HepG2 (cell line): ENCODE data around the gene C1RL. TPM values are rescaled to one million over a fixed set of nuclear protein-coding genes. Genes with fewer than 3 reads are reported as not detected.

Experiments
- ATAD3A ChIP-seq: sonication (generic); formaldehyde crosslinking; IDR thresholded peaks from 2 replicates; pipeline ENCODE4 v1.4.0; 2020; ENCODE audit warnings: missing genetic modification reagents
- ETV5 ChIP-seq: IDR thresholded peaks from 2 replicates; pipeline ENCODE4 v1.6.1; 2018; ENCODE audit warnings: missing biosample characterization, missing genetic modification reagents, inconsistent platforms, borderline replicate concordance
- HNRNPLL ChIP-seq: fragments of 200-400 bp; formaldehyde crosslinking; IDR thresholded peaks from 2 replicates; pipeline ENCODE4 v1.6.1; 2017; ENCODE audit warnings: mild to moderate bottlenecking, low read depth, low read length; ENCODE audit not compliant: poor library complexity, severe bottlenecking
- HOXA3 ChIP-seq: sonication (generic); formaldehyde crosslinking; IDR thresholded peaks from 2 replicates; pipeline ENCODE4 v1.5.0; 2020; ENCODE audit warnings: missing genetic modification reagents
- KLF16 ChIP-seq, 2 experiments: sonication (generic) in 1 of 2; formaldehyde crosslinking in 1 of 2; IDR thresholded peaks; 2 replicates each; pipeline versions ENCODE4 v1.6.1 to v1.8.0; 2016 to 2023; ENCODE audit warnings: missing genetic modification reagents in 2 of 2, missing compliant biosample characterization in 1 of 2
- MAFK ChIP-seq, 2 experiments: IDR thresholded peaks in 1 of 2; conservative IDR thresholded peaks in 1 of 2; 2 replicates each; pipeline ENCODE4 v1.6.1; 2011; ENCODE audit warnings: improper control_type of control experiment in 2 of 2, low read length in 2 of 2
- MLLT10 ChIP-seq: sonication (generic); formaldehyde crosslinking; IDR thresholded peaks from 2 replicates; pipeline ENCODE4 v1.4.0; 2020; ENCODE audit warnings: missing genetic modification reagents
- NR2F1 ChIP-seq, 2 experiments: fragments of 450-650 bp in 1 of 2; formaldehyde crosslinking in 1 of 2; IDR thresholded peaks; 2 replicates each; pipeline versions ENCODE4 v1.5.0 to v1.6.1; 2016 to 2020; ENCODE audit warnings: mild to moderate bottlenecking in 1 of 2, missing compliant biosample characterization in 1 of 2, missing genetic modification reagents in 1 of 2, moderate library complexity in 1 of 2
- PHF8 ChIP-seq: sonication (generic); formaldehyde crosslinking; IDR thresholded peaks from 2 replicates; pipeline ENCODE4 v1.5.0; 2020; ENCODE audit warnings: missing genetic modification reagents
- SP140L ChIP-seq: sonication (generic); formaldehyde crosslinking; IDR thresholded peaks from 2 replicates; pipeline ENCODE4 v1.4.0; 2020; ENCODE audit warnings: missing genetic modification reagents, borderline replicate concordance
- TARDBP ChIP-seq: sonication (generic); formaldehyde crosslinking; IDR thresholded peaks from 2 replicates; pipeline ENCODE4 v1.8.0; 2022; ENCODE audit warnings: mild to moderate bottlenecking, missing genetic modification reagents
- THYN1 ChIP-seq: sonication (generic); formaldehyde crosslinking; IDR thresholded peaks from 2 replicates; pipeline ENCODE4 v1.8.1; 2023; ENCODE audit warnings: low read depth, mild to moderate bottlenecking, moderate library complexity, missing genetic modification reagents, borderline replicate concordance
- U2AF1 ChIP-seq: fragments of 200-400 bp; formaldehyde crosslinking; optimal IDR thresholded peaks from 2 replicates; pipeline ENCODE3; 2017; ENCODE audit warnings: mild to moderate bottlenecking, low read depth, low read length
- ZFP90 ChIP-seq: sonication (generic); formaldehyde crosslinking; IDR thresholded peaks from 2 replicates; pipeline ENCODE4 v1.8.0; 2022; ENCODE audit warnings: missing genetic modification reagents, mild to moderate bottlenecking, inconsistent platforms, borderline replicate concordance
- ZFX ChIP-seq: sonication (generic); formaldehyde crosslinking; IDR thresholded peaks from 2 replicates; pipeline ENCODE4 v1.4.0; 2020; ENCODE audit warnings: mild to moderate bottlenecking, low read depth, missing genetic modification reagents, moderate library complexity
- ZNF253 ChIP-seq: sonication (generic); formaldehyde crosslinking; IDR thresholded peaks from 2 replicates; pipeline ENCODE4 v1.8.0; 2022; ENCODE audit warnings: mild to moderate bottlenecking, missing genetic modification reagents, borderline replicate concordance
- ZNF282 ChIP-seq: fragments of 450-650 bp; IDR thresholded peaks from 2 replicates; pipeline ENCODE4 v1.6.1; 2018; ENCODE audit not compliant: partially characterized antibody
- ZNF432 ChIP-seq: sonication (generic); formaldehyde crosslinking; IDR thresholded peaks from 2 replicates; pipeline ENCODE4 v1.5.0; 2020; ENCODE audit warnings: missing genetic modification reagents, mild to moderate bottlenecking, borderline replicate concordance
- ZNF441 ChIP-seq: sonication (generic); formaldehyde crosslinking; IDR thresholded peaks from 2 replicates; pipeline ENCODE4 v1.7.0; 2021; ENCODE audit warnings: missing genetic modification reagents, borderline replicate concordance
- ZNF543 ChIP-seq: sonication (generic); formaldehyde crosslinking; IDR thresholded peaks from 2 replicates; pipeline ENCODE4 v1.4.0; 2020; ENCODE audit warnings: mild to moderate bottlenecking, missing genetic modification reagents
- ZNF660 ChIP-seq: sonication (generic); formaldehyde crosslinking; IDR thresholded peaks from 2 replicates; pipeline ENCODE4 v1.5.1; 2020; ENCODE audit warnings: mild to moderate bottlenecking, low read depth, missing genetic modification reagents, borderline replicate concordance
- ZNF891 ChIP-seq: sonication (generic); formaldehyde crosslinking; IDR thresholded peaks from 2 replicates; pipeline ENCODE4 v1.5.0; 2020; ENCODE audit warnings: mild to moderate bottlenecking, missing genetic modification reagents
- polyA plus RNA-seq, 8 experiments: library from polyadenylated mRNA; depleted of rRNA in 3 of 8; stranded (reverse) in 7 of 8; unstranded in 1 of 8; fragments of >200 nt; fragmentation: Illumina TruSeq in 4 of 8; extraction: Trizol in 4 of 8; gene quantifications; 2 replicates each; pipeline versions ENCODE4 v1.2.1 to v1.2.3, GENCODE V29; 2011 to 2016; ENCODE audit warnings: low read depth in 4 of 8, missing spikeins in 1 of 8, mixed read lengths in 1 of 8; ENCODE audit not compliant: insufficient read depth in 1 of 8
- total RNA-seq, 5 experiments: library from RNA; depleted of rRNA; stranded (reverse); fragments of >200 nt; fragmentation: Illumina TruSeq; extraction: Trizol; gene quantifications; 2 replicates each; pipeline ENCODE4 v1.2.3, GENCODE V29; 2016; ENCODE audit warnings: low read depth in 1 of 5
- TF ChIP-seq, protein P1 (sequence below): IDR thresholded peaks from 2 replicates; pipeline ENCODE4 v1.6.1; 2012; ENCODE audit warnings: inconsistent platforms
- TF ChIP-seq, protein P2 (sequence below): sonication (generic); formaldehyde crosslinking; IDR thresholded peaks from 2 replicates; pipeline ENCODE4 v1.5.0; 2020; ENCODE audit warnings: mild to moderate bottlenecking, missing genetic modification reagents, moderate library complexity
- TF ChIP-seq, protein P3 (sequence below): sonication (generic); formaldehyde crosslinking; conservative IDR thresholded peaks from 2 replicates; pipeline ENCODE4 v1.8.0; 2022; ENCODE audit warnings: low read depth, missing genetic modification reagents

The C1RL gene
- total and polyA plus RNA-seq, 2 of the 13 experiments (the other 11 are each of a cell fraction or from before 2014, with no cell fraction given) = 28.9 to 53.1 TPM

DNA sequence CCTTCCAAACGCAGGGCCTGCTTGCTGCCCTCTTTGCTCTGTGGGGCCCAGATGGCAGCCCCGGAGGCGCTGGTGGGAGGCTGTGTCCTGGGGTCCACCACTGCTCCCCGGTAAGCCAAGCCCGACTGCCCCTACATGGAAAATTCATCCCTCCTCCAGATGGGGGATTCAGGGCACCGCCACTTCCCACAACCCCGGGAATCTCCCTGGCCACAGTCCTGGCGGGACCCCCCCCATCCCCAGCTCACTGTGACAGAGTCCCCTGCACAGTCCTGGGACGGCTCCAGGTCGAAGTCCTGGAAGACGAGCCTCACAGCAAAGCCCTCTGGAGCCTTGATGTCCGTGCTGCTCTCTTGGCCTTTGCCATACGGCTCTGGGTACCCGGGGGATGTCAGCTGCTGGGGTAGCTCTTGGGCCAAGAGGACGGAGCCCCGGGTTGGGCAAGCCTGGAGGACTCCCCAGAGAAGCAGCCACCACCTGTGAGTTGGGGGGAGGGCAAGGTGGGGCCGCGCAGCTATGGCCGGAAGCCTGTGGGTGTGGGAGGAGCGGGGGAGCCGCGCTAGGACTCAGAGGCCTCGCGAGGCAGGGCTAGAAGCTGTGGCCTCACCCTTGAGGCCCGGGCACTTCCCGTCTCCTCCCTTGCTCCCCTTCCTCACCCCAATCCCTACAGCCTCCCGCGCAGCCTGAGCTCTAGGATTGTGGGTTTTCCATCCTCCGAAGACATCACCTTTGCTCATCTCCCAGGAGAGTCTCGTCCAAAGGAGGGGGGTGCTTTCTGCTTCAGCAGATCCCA is 815 bp downstream of the C1RL start (continued):
- peak; percentile 93 for TF ChIP-seq ETV5 (CRISPR knock-in tag)
- TF ChIP-seq, protein P1, sequence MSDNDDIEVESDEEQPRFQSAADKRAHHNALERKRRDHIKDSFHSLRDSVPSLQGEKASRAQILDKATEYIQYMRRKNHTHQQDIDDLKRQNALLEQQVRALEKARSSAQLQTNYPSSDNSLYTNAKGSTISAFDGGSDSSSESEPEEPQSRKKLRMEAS = peak; percentile 66
- TF ChIP-seq ZNF543 (CRISPR knock-in tag) = peak; percentile 60; the same call in 1 of the 2 replicates
- peak; percentile 18 for TF ChIP-seq U2AF1
- peak in 1 of 2 experiments; percentile 13; a peak in 1 of 4 replicates for TF ChIP-seq KLF16 (CRISPR knock-in tag; IDR thresholded peaks at IDR 0.05)
- TF ChIP-seq NR2F1 (CRISPR knock-in tag; IDR thresholded peaks at IDR 0.05) = no peak
- TF ChIP-seq ZNF282 = no peak
- TF ChIP-seq ATAD3A (CRISPR knock-in tag) = no peak
- TF ChIP-seq ZNF253 (CRISPR knock-in tag) = peak; percentile 78; the same call in 1 of the 2 replicates
- TF ChIP-seq, protein P2, sequence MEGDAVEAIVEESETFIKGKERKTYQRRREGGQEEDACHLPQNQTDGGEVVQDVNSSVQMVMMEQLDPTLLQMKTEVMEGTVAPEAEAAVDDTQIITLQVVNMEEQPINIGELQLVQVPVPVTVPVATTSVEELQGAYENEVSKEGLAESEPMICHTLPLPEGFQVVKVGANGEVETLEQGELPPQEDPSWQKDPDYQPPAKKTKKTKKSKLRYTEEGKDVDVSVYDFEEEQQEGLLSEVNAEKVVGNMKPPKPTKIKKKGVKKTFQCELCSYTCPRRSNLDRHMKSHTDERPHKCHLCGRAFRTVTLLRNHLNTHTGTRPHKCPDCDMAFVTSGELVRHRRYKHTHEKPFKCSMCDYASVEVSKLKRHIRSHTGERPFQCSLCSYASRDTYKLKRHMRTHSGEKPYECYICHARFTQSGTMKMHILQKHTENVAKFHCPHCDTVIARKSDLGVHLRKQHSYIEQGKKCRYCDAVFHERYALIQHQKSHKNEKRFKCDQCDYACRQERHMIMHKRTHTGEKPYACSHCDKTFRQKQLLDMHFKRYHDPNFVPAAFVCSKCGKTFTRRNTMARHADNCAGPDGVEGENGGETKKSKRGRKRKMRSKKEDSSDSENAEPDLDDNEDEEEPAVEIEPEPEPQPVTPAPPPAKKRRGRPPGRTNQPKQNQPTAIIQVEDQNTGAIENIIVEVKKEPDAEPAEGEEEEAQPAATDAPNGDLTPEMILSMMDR (CRISPR knock-in tag) = peak; percentile 15; the same call in 1 of the 2 replicates
- peak; percentile 80 for TF ChIP-seq PHF8
- peak; percentile 84 for TF ChIP-seq ZFX (CRISPR knock-in tag)
- TF ChIP-seq MAFK (conservative IDR thresholded peaks at IDR 0.05 in 1 of 2, IDR thresholded peaks at IDR 0.05 in 1 of 2; ENCODE audit: low read length in 2 of 2) = no peak
- peak; percentile 30; the same call in 1 of the 2 replicates for TF ChIP-seq ZNF441 (CRISPR knock-in tag)
- TF ChIP-seq ZNF660 (CRISPR knock-in tag) = no peak
- TF ChIP-seq ZNF432 (CRISPR knock-in tag) = no peak
- TF ChIP-seq ZFP90 = peak; percentile 92
- peak; percentile 78 for TF ChIP-seq HOXA3
- peak; percentile 93 for TF ChIP-seq ZNF891
- TF ChIP-seq THYN1 (CRISPR knock-in tag) = no peak
- TF ChIP-seq TARDBP (CRISPR knock-in tag) = peak; percentile 81
- TF ChIP-seq MLLT10 (CRISPR knock-in tag) = no peak
- peak; percentile 50 for TF ChIP-seq HNRNPLL
- TF ChIP-seq SP140L (CRISPR knock-in tag) = no peak
- TF ChIP-seq, protein P3, sequence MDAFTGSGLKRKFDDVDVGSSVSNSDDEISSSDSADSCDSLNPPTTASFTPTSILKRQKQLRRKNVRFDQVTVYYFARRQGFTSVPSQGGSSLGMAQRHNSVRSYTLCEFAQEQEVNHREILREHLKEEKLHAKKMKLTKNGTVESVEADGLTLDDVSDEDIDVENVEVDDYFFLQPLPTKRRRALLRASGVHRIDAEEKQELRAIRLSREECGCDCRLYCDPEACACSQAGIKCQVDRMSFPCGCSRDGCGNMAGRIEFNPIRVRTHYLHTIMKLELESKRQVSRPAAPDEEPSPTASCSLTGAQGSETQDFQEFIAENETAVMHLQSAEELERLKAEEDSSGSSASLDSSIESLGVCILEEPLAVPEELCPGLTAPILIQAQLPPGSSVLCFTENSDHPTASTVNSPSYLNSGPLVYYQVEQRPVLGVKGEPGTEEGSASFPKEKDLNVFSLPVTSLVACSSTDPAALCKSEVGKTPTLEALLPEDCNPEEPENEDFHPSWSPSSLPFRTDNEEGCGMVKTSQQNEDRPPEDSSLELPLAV = no peak
